BLaER1 treated with 17β-estradiol and CSF1 and Interleukin-3, amounts not matched to agents 10 nM and 100 nM (cell line): ENCODE data around the gene GRM1.

ENCODE experiments used
- H3K27ac ChIP-seq, 11 experiments: shearing (Covaris generic); formaldehyde crosslinking; 2 replicates each; pipeline ENCODE4 v1.8.1; 2022
- H3K27me3 ChIP-seq, 11 experiments: shearing (Covaris generic); formaldehyde crosslinking; 2 replicates each; pipeline ENCODE4 v1.8.1; 2022
- H3K36me3 ChIP-seq, 11 experiments: shearing (Covaris generic); formaldehyde crosslinking; 2 replicates each; pipeline ENCODE4 v1.8.1; 2022
- H3K4me1 ChIP-seq, 10 experiments: shearing (Covaris generic); formaldehyde crosslinking; 2 replicates each; pipeline ENCODE4 v1.8.1; 2022
- H3K4me2 ChIP-seq, 11 experiments: shearing (Covaris generic); formaldehyde crosslinking; 2 replicates each; pipeline ENCODE4 v1.8.1; 2022
- H3K4me3 ChIP-seq, 10 experiments: shearing (Covaris generic); formaldehyde crosslinking; 2 replicates each; pipeline ENCODE4 v1.8.1; 2022
- H3K9ac ChIP-seq, 11 experiments: shearing (Covaris generic); formaldehyde crosslinking; 2 replicates each; pipeline ENCODE4 v1.8.1; 2022
- H3K9me3 ChIP-seq, 11 experiments: shearing (Covaris generic); formaldehyde crosslinking; replicated peaks in 1 of 11; 2 replicates each; pipeline ENCODE4 v1.8.1; 2022
- H4K20me1 ChIP-seq, 11 experiments: shearing (Covaris generic); formaldehyde crosslinking; 2 replicates each; pipeline ENCODE4 v1.8.1; 2022
- Cebpa-rat ChIP-seq, 11 experiments: shearing (Covaris generic); IDR thresholded peaks; 2 replicates each; pipeline ENCODE4 v1.8.1; 2022

The GRM1 gene

DNA sequence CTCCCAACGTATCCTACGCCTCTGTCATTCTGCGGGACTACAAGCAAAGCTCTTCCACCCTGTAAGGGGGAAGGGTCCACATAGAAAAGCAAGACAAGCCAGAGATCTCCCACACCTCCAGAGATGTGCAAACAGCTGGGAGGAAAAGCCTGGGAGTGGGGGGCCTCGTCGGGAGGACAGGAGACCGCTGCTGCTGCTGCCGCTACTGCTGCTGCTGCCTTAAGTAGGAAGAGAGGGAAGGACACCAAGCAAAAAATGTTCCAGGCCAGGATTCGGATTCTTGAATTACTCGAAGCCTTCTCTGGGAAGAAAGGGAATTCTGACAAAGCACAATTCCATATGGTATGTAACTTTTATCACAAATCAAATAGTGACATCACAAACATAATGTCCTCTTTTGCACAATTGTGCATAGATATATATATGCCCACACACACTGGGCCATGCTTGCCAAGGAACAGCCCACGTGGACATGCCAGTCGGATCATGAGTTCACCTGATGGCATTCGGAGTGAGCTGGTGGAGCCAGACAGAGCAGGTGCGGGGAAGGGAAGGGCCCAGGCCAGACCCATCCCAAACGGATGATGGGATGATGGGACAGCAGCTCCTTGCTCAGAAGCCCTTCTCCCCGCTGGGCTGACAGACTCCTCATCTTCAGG, 406.0 kb downstream of the GRM1 start:
- H3K9ac ChIP-seq = no peak overlapping the region
- no peaks in the 10 kb centered on the region for H3K36me3 ChIP-seq
- H3K4me2 ChIP-seq = no peak overlapping the region
- TF ChIP-seq Cebpa-rat (IDR thresholded peaks at IDR 0.05) = no peak
- no peak overlapping the region for H3K4me3 ChIP-seq
- peaks cover 0 to 25% (median 0%) of the 10 kb centered on the region in 10 experiments; a peak in 4 of 20 replicates for H3K4me1 ChIP-seq
- H3K27me3 ChIP-seq = no peaks in the 10 kb centered on the region
- H4K20me1 ChIP-seq = no peaks in the 10 kb centered on the region
- H3K9me3 ChIP-seq = peaks cover 0 to 10% (median 5%) of the 10 kb centered on the region in 11 experiments; a peak in 5 of 22 replicates
- no peak overlapping the region for H3K27ac ChIP-seq

- no peaks in the 10 kb centered on the region for H3K27me3 ChIP-seq
- no peaks in the 10 kb centered on the region for H4K20me1 ChIP-seq
- H3K36me3 ChIP-seq = no peaks in the 10 kb centered on the region
- TF ChIP-seq Cebpa-rat (IDR thresholded peaks at IDR 0.05) = no peak
- H3K27ac ChIP-seq = no peak overlapping the region
- no peak overlapping the region for H3K9ac ChIP-seq
- no peak overlapping the region for H3K4me3 ChIP-seq
- H3K4me1 ChIP-seq = peaks cover 0 to 6% (median 0%) of the 10 kb centered on the region in 10 experiments; a peak in 1 of 20 replicates
- H3K4me2 ChIP-seq = no peak overlapping the region
- no peaks in the 10 kb centered on the region for H3K9me3 ChIP-seq
Observed at GRCh38 chr6:146441907-146442306, 413.0 kb downstream of the GRM1 start.

DNA sequence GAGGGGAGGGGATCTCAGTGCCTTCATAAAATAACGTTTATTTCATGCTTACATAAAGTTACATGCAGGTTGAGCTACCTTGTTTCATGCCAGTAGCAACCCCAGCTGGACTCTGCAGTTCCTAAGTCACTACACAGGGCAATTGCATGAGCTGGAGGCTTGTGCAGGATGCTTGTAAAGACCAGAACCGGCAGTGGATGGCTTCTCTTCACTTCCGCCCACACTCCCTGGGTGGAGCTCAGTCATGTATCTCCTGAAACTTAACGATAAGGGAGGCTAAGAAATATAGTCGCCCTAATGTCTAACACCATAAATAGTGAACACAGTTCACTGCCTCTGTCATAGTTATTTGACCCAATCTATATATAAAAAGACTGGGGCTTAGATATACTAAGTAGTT, 415.3 kb downstream of the GRM1 start:
- H3K27ac ChIP-seq = no peak overlapping the region
- no peak overlapping the region for H3K4me2 ChIP-seq
- no peaks in the 10 kb centered on the region for H4K20me1 ChIP-seq
- no peak for TF ChIP-seq Cebpa-rat (IDR thresholded peaks at IDR 0.05)
- no peaks in the 10 kb centered on the region for H3K36me3 ChIP-seq
- no peak overlapping the region for H3K4me3 ChIP-seq
- peaks cover 0 to 11% (median 0%) of the 10 kb centered on the region in 11 experiments; a peak in 3 of 22 replicates for H3K9me3 ChIP-seq
- no peak overlapping the region for H3K9ac ChIP-seq
- H3K4me1 ChIP-seq = peaks cover 0 to 6% (median 0%) of the 10 kb centered on the region in 10 experiments; a peak in 1 of 20 replicates
- H3K27me3 ChIP-seq = no peaks in the 10 kb centered on the region

DNA sequence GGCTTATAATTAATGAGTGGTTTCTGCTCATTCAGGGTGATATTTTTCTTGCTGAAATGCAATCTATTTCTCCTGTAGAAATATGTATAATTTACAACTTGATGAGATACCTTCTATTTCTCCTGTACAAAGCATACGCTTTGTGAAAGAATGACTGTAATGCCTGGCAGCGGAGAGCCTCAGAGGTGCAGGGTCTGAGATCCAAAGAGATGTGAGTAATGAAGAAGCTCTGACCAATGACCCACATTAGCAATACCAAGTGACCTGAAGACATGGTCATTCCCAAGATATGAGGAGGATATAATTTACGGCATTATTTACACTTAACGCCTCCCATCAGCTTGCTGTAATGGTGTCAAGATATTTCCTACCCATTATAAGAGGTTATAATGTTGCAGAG, 416.4 kb downstream of the GRM1 start:
- Histone ChIP-seq H3K36me3 (no peaks in the 10 kb centered on the region), H3K9ac (no peak overlapping the region), H3K27me3 (no peaks in the 10 kb centered on the region), H3K9me3 (peaks cover 0 to 17% (median 0%) of the 10 kb centered on the region in 11 experiments; a peak in 3 of 22 replicates), H4K20me1 (no peaks in the 10 kb centered on the region), H3K4me1 (no peaks in the 10 kb centered on the region), H3K27ac (no peak overlapping the region), H3K4me2 (no peak overlapping the region), H3K4me3 (no peak overlapping the region)
- no peak for TF ChIP-seq Cebpa-rat (IDR thresholded peaks at IDR 0.05)

- Histone ChIP-seq H3K36me3 (no peaks in the 10 kb centered on the region), H3K4me3 (no peak overlapping the region), H3K27ac (no peak overlapping the region), H3K4me2 (no peak overlapping the region), H4K20me1 (no peaks in the 10 kb centered on the region), H3K9ac (no peak overlapping the region), H3K27me3 (no peaks in the 10 kb centered on the region), H3K9me3 (peaks cover 10 to 38% (median 20%) of the 10 kb centered on the region in 11 experiments), H3K4me1 (peaks cover 0 to 3% (median 0%) of the 10 kb centered on the region in 10 experiments; a peak in 1 of 20 replicates)
- TF ChIP-seq Cebpa-rat (IDR thresholded peaks at IDR 0.05) = no peak
Observed at GRCh38 chr6:146456886-146457285, 428.0 kb downstream of the GRM1 start.

GRCh38 chr6:146460941-146461340, 432.1 kb downstream of the GRM1 start:
- H3K4me3 ChIP-seq = no peak overlapping the region
- peaks cover 12 to 42% (median 23%) of the 10 kb centered on the region in 11 experiments for H3K9me3 ChIP-seq
- no peaks in the 10 kb centered on the region for H3K36me3 ChIP-seq
- H3K27me3 ChIP-seq = no peaks in the 10 kb centered on the region
- H3K4me2 ChIP-seq = no peak overlapping the region
- peaks cover 0 to 3% (median 0%) of the 10 kb centered on the region in 10 experiments; a peak in 1 of 20 replicates for H3K4me1 ChIP-seq
- H4K20me1 ChIP-seq = no peaks in the 10 kb centered on the region
- no peak for TF ChIP-seq Cebpa-rat (IDR thresholded peaks at IDR 0.05)
- H3K9ac ChIP-seq = no peak overlapping the region
- no peak overlapping the region for H3K27ac ChIP-seq

DNA sequence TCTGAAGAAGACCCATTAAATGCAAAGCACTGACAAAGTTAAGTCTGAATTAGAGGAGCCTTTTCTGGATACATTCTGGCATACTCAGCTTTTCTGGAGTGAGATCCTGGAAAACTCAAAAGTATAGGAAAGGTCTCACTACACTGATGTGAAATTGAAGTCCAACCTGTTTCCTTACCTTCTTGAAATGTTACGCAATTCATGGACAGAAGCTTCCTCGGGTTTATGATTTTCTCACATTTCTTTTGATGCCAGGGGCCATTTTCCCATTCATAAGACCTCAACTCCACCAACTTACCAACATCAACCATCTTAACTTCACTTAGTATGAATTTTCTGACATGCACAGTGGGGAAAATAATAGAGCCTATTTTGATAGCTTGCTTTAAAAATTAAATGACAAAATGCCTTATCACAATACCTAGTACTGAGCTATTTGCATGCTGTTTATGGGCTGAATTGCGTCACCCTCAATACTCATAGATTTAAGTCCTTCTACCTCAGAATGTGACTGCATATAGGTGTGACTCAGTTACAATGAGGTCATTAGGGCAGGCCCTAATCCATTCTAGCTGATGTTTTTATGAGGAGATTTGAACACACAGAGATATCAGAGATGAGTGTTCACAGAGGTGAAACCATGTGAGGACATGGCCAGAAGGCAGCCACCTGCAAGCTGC, 441.4 kb downstream of the GRM1 start:
- no peaks in the 10 kb centered on the region for H3K27me3 ChIP-seq
- 0 out of 22 replicates have a peak, but pooled peaks cover 0 to 4% (median 0%) of the 10 kb centered on the region in 11 experiments for H3K9me3 ChIP-seq
- H3K4me2 ChIP-seq = no peak overlapping the region
- no peaks in the 10 kb centered on the region for H3K4me1 ChIP-seq
- H3K36me3 ChIP-seq = no peaks in the 10 kb centered on the region
- TF ChIP-seq Cebpa-rat (IDR thresholded peaks at IDR 0.05) = peak in 7 of 11 experiments; percentile 30 to 88 (median 57); a peak in 8 of 22 replicates
- H3K9ac ChIP-seq = no peak overlapping the region
- no peaks in the 10 kb centered on the region for H4K20me1 ChIP-seq
- no peak overlapping the region for H3K4me3 ChIP-seq
- no peak overlapping the region for H3K27ac ChIP-seq

DNA sequence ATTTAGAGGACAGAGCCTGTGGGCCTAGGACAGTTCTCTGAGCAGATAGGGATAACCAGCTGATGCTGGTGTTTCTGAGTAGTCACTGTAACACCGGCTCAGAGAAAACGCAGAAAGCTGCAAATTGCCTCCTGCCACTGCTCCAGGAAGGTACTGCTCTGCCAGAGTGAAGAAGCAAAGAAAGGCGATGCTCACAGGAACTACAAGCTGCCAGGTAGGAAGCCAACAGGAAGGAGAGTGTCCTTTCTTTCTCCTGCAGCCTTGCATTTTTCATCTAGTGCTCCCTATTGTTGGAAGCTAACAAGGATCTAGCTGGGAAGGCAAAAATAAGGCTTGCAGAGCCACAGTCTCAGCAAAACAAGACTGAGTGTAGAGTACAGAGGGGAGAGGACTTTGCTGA, 444.1 kb downstream of the GRM1 start:
- Histone ChIP-seq H4K20me1 (no peaks in the 10 kb centered on the region), H3K9ac (no peak overlapping the region), H3K9me3 (peaks cover 0 to 10% (median 4%) of the 10 kb centered on the region in 11 experiments; a peak in 4 of 22 replicates), H3K4me2 (no peak overlapping the region), H3K4me3 (no peak overlapping the region), H3K4me1 (peaks cover 0 to 13% (median 0%) of the 10 kb centered on the region in 10 experiments; a peak in 6 of 20 replicates), H3K27me3 (no peaks in the 10 kb centered on the region), H3K27ac (no peak overlapping the region), H3K36me3 (no peaks in the 10 kb centered on the region)
- TF ChIP-seq Cebpa-rat (IDR thresholded peaks at IDR 0.05) = no peak

- Histone ChIP-seq H3K4me1 (peaks cover 0 to 2% (median 0%) of the 10 kb centered on the region in 10 experiments; a peak in 2 of 20 replicates), H4K20me1 (no peaks in the 10 kb centered on the region), H3K4me3 (no peak overlapping the region), H3K27me3 (no peaks in the 10 kb centered on the region), H3K9ac (no peak overlapping the region), H3K4me2 (no peak overlapping the region), H3K27ac (no peak overlapping the region), H3K9me3 (peaks cover 0 to 11% (median 6%) of the 10 kb centered on the region in 11 experiments; a peak in 10 of 22 replicates), H3K36me3 (no peaks in the 10 kb centered on the region)
- no peak for TF ChIP-seq Cebpa-rat (IDR thresholded peaks at IDR 0.05)
Observed at GRCh38 chr6:146481527-146481926, 452.7 kb downstream of the GRM1 start.
